Measurements from ENCODE around the gene BMPER. TPM values are rescaled to one million over a fixed set of nuclear protein-coding genes. Genes with fewer than 3 reads are reported as not detected.

The BMPER gene
- 1 to 10 TPM; 7.4 to 7.7 TPM for total RNA-seq
- 10 to 100 TPM; 34.5 to 47.7 (median 43.0) TPM for polyA plus RNA-seq (ENCODE audit: insufficient read length in 6 of 6)
- long read RNA-seq, donor 1, transcript BMPER-221 (15 exons, 3,360 nt) = major isoform, 10 of 35 reads
- long read RNA-seq, donor 1, partial matches to known transcripts = 23 of 35 reads
- long read RNA-seq, donor 1, other reads (novel, unspliced or antisense) = 0 of 35 reads
- long read RNA-seq, donor 2, transcript BMPER-221 (15 exons, 3,360 nt) = major isoform, 5 of 16 reads
- long read RNA-seq, donor 2, partial matches to known transcripts = 10 of 16 reads
- long read RNA-seq, donor 2, other reads (novel, unspliced or antisense) = 0 of 16 reads
- long read RNA-seq, donor 3, transcript BMPER-221 (15 exons, 3,360 nt) = major isoform, 10 of 16 reads
- long read RNA-seq, donor 3, partial matches to known transcripts = 6 of 16 reads
- long read RNA-seq, donor 3, other reads (novel, unspliced or antisense) = 0 of 16 reads
- long read RNA-seq, donor 4, partial matches to known transcripts = 0 of 3 reads
- long read RNA-seq, donor 4, other reads (novel, unspliced or antisense) = 2 of 3 reads
- long read RNA-seq, donor 5, transcript BMPER-221 (15 exons, 3,360 nt) = major isoform, 5 of 24 reads
- long read RNA-seq, donor 5, partial matches to known transcripts = 18 of 24 reads
- long read RNA-seq, donor 5, other reads (novel, unspliced or antisense) = 0 of 24 reads
- long read RNA-seq, donor 6, transcript BMPER-221 (15 exons, 3,360 nt) = major isoform, 7 of 7 reads
- long read RNA-seq, donor 6, partial matches to known transcripts = 0 of 7 reads
- long read RNA-seq, donor 6, other reads (novel, unspliced or antisense) = 0 of 7 reads
- long read RNA-seq, donor 7, transcript BMPER-221 (15 exons, 3,360 nt) = major isoform, 5 of 5 reads
- long read RNA-seq, donor 7, partial matches to known transcripts = 0 of 5 reads
- long read RNA-seq, donor 7, other reads (novel, unspliced or antisense) = 0 of 5 reads
- long read RNA-seq, donor 8, transcript BMPER-221 (15 exons, 3,360 nt) = major isoform, 11 of 25 reads
- long read RNA-seq, donor 8, partial matches to known transcripts = 14 of 25 reads
- long read RNA-seq, donor 8, other reads (novel, unspliced or antisense) = 0 of 25 reads
- long read RNA-seq, donor 9 = 0 reads
- long read RNA-seq, donor 10, partial matches to known transcripts = 1 of 3 reads
- long read RNA-seq, donor 10, other reads (novel, unspliced or antisense) = 2 of 3 reads
- long read RNA-seq, donor 11, partial matches to known transcripts = 6 of 9 reads
- long read RNA-seq, donor 11, other reads (novel, unspliced or antisense) = 0 of 9 reads
- long read RNA-seq, donor 12, transcript BMPER-221 (15 exons, 3,360 nt) = major isoform, 11 of 23 reads
- long read RNA-seq, donor 12, partial matches to known transcripts = 12 of 23 reads
- long read RNA-seq, donor 12, other reads (novel, unspliced or antisense) = 0 of 23 reads

GRCh38 chr7:33905389-33906032, at the start of gene BMPER:
Gene BMPER (plus strand): TSS chr7:33905539. CDS start chr7:33905614, 75 bp downstream.
- ATAC-seq (peak; percentile 66), DNase-seq (peak in 2 of 4 donors; percentile 39 to 78)
- H3K4me3 ChIP-seq = peak within 1 kb of the TSS; percentile 47 to 50
- H3K4me1 ChIP-seq = peaks cover 0 to 21% of the 10 kb centered on the region in 2 donors
- H3K27ac ChIP-seq = peak within 1 kb of the TSS; percentile 55 to 66
- H3K36me3 ChIP-seq = no peaks in the 10 kb centered on the region
- intact Hi-C loops (cut with DNase I) = no loop called here
- H3K9me3 ChIP-seq = no peaks in the 10 kb centered on the region
- H3K27me3 ChIP-seq = peaks cover 22 to 68% of the 10 kb centered on the region in 2 donors
- TF ChIP-seq CTCF (IDR thresholded peaks at IDR 0.05) = no peak

DNA sequence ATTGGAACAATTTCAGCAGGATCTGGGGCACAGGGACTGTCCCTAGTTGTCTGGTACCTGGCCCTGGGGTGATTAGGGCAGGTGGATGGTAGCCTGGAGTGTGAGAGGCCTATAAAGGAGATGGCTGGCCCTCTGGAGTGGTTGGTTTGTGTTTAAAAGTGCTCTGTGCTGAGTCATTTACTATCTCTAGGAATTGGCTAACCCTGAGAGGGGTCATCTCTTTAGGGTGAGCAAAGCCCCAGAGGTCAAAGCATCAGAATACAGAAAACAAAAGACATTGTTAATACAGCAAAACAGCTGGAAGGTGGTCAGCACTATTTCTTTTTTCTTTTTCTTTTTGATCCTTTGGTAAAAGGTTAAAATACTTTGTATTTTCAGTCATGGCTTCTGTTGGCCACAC, 43.4 kb upstream of the BMPER start:
- no peaks in the 10 kb centered on the region for H3K36me3 ChIP-seq
- H3K27me3 ChIP-seq = no peaks in the 10 kb centered on the region
- TF ChIP-seq CTCF (IDR thresholded peaks at IDR 0.05) = no peak
- no peaks in the 10 kb centered on the region for H3K4me1 ChIP-seq
- intact Hi-C loops (cut with DNase I) = no loop called here
- H3K4me3 ChIP-seq = no peak overlapping the region
- no peak overlapping the region for H3K27ac ChIP-seq
- no peaks in the 10 kb centered on the region for H3K9me3 ChIP-seq
- no peak for ATAC-seq
- no peak for DNase-seq

- no peak for ATAC-seq
- no peak overlapping the region for H3K4me3 ChIP-seq
These were observed 42.2 kb upstream of the BMPER start for GRCh38 chr7:33862946-33863814.

More at GRCh38 chr7:33862946-33863814, 42.2 kb upstream of the BMPER start:
- H3K27ac ChIP-seq = no peak overlapping the region
- H3K36me3 ChIP-seq = no peaks in the 10 kb centered on the region
- H3K27me3 ChIP-seq = no peaks in the 10 kb centered on the region
- H3K9me3 ChIP-seq = no peaks in the 10 kb centered on the region
- no peak for TF ChIP-seq CTCF (IDR thresholded peaks at IDR 0.05)
- peak in 1 of 4 donors; percentile 12 for DNase-seq
- H3K4me1 ChIP-seq = no peaks in the 10 kb centered on the region
- intact Hi-C loops (cut with DNase I) = no loop called here

Measured in left lung (tissue), 14 donors.